GM13977 (cell line): ENCODE measurements around the gene SLC25A26.

ENCODE experiments used
- DNase-seq: peaks from one replicate; pipeline ENCODE4 v3.0.0; 2012; ENCODE audit warnings: low spot score
- in situ Hi-C: fragments of 300-500 bp; cut with MboI; formaldehyde crosslinking; loops from one replicate; pipeline ENCODE4 v1.12.0; 2022; ENCODE audit warnings: low sequenced_read_pairs, low pct_unique_long_range_greater_than_20kb, mixed read lengths, inconsistent platforms; ENCODE audit not compliant: unreplicated experiment
- TF ChIP-seq, protein P1 (sequence below): IDR thresholded peaks from 2 replicates; pipeline ENCODE4 v1.5.1; 2012; ENCODE audit warnings: mild to moderate bottlenecking, control low read depth; ENCODE audit not compliant: insufficient read depth; ENCODE audit errors: extremely low read depth, missing control alignments

SLC25A26 gene

DNA sequence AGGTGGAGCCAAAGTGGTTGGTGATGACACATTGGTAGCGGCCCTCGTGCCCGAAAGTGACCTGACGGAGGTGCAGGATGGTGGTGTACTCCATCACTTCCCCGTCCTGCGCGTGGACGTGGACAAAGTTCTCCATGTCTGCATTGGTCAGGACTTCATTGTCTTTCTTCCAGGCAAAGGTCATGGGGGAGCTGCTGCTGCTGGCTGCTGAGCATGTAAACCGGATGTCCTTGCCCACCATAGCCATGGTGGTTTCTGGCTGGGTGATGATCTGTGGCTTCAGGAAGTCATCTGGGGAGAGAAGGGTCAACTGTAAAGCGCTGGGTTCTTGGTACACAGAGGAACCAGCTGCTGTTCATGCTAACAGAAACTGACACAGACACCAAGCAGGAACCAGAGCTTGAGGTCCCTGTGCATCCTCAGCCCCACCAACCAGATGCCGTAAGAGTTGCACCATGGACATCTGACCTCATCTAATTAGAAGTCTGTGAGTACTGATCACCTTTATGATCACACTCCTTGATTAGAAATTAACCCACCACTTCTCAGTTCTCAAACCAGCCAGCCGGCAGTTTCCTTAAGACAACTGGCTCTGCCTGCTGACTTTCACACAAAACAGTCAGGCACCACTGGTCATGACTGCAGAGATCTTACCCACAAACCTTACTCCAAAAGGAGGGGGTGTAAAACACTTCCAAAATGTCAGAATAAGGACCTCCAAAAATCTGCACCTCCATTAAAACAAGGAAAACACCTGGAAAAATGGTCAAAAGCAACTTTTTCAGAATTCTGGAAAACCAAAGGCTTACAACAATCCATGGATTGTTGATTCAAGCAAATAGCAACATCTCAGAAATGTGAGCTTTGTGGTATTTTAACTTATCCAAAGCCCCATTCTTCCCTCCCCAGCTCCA, 165.5 kb downstream of the SLC25A26 start:
- TF ChIP-seq, protein P1, sequence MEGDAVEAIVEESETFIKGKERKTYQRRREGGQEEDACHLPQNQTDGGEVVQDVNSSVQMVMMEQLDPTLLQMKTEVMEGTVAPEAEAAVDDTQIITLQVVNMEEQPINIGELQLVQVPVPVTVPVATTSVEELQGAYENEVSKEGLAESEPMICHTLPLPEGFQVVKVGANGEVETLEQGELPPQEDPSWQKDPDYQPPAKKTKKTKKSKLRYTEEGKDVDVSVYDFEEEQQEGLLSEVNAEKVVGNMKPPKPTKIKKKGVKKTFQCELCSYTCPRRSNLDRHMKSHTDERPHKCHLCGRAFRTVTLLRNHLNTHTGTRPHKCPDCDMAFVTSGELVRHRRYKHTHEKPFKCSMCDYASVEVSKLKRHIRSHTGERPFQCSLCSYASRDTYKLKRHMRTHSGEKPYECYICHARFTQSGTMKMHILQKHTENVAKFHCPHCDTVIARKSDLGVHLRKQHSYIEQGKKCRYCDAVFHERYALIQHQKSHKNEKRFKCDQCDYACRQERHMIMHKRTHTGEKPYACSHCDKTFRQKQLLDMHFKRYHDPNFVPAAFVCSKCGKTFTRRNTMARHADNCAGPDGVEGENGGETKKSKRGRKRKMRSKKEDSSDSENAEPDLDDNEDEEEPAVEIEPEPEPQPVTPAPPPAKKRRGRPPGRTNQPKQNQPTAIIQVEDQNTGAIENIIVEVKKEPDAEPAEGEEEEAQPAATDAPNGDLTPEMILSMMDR = no peak
- in situ Hi-C loops = loop anchor here (25.0 kb wide), 1 partner anchor 99 kb away; no protein-coding TSS in a partner anchor
- peak; percentile 77 for DNase-seq

DNA sequence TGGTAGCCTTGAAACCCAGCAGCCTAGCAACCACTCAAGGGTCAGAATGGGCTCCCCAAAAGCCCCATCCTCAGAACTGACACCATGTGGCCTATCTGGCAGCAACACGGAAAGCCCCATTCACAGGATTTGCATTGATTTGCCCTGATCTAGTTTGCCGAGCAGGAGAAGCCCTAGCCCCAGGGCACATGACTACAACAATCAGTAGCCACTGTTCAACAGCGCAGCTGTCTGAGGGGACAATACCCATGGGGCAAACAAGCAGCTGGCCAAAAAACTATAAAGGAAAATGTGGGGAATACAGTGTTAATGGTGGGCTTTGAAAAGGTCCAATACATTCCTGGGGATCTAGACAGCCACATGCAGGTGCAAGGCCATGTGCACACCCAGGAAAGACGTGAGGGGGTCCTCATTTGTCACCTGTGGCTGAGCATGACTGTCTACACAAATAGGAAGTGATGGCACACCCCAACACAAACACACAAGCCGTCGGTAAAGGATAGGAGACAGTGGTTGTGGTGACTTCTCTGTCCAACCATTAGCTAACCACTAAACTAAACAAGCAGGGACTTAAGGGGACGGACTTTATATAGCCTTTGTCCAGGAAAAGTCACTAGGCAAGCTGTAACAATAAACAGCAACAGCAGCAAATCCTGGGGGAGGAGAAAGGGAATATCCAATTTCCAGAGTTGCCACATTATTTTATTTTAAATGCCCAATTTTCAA, 166.3 kb downstream of the SLC25A26 start:
- in situ Hi-C loops = loop anchor here (25.0 kb wide), 1 partner anchor 100 kb away; no protein-coding TSS in a partner anchor
- TF ChIP-seq, protein P1 = no peak
- DNase-seq = peak; percentile 69

DNA sequence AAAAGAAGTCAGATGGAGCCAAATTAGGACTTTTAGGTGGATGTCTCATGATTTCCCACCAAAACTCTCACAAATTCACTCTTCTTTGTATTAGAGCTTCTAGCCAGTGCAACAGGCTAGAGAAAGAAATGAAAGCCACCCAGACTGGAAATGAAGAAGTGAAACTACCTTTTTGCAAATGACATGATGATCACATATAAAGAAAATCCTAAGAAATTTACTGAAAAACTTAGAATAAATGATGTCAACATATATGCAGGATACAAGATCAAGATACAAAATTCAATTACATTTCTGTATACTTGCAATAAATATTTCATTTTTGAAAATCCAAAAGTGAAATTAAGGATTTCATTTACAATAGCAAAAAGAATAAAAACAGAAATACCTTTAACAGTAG, 169.2 kb downstream of the SLC25A26 start:
- in situ Hi-C loops = loop anchor here (25.0 kb wide), 1 partner anchor 103 kb away; no protein-coding TSS in a partner anchor
- TF ChIP-seq, protein P1 = no peak
- no peak for DNase-seq

DNA sequence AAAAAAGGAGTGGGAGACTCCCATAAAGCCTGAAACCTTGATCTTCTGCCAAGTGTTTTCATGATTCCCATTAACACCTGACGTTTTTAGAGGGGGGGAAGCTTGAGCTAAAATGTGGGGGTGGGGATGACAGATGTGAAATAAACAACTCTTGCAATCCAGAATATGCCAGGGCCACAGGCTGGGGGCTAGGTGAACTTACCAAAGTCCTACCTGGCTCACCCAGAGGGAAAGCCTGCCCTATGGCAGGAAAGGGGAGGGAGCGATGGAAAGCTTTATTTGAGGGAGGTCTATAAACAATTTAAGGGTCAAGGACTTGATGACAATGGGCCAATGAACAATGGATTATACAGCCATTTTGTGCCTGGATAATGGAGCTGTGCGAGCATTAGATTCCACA, 171.7 kb downstream of the SLC25A26 start:
- no peak for DNase-seq
- in situ Hi-C loops = loop anchor here (25.0 kb wide), 1 partner anchor 105 kb away; no protein-coding TSS in a partner anchor
- TF ChIP-seq, protein P1 = no peak

DNA sequence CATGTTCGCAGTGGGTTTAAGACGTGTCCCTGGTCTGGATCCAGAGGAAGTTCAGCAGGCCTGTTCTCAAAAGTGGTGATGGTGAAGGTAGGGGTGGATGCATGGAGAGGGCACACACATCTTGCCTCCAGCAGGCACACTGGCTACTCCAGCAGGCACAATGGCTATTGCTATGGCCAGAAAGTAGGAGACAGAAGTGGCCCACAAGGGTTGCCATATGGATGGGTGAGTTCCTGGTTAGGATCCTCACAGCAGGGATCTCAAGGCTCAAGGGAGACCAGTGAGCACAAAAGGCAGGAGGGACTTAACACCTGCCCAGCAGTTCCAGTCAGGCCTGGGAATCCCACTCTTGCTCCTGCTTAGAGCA, 172.1 kb downstream of the SLC25A26 start:
- TF ChIP-seq, protein P1 = no peak
- DNase-seq = no peak
- in situ Hi-C loops = loop anchor here (25.0 kb wide), 1 partner anchor 106 kb away; no protein-coding TSS in a partner anchor

- DNase-seq = no peak
- in situ Hi-C loops = loop anchor here (25.0 kb wide), 1 partner anchor 106 kb away; no protein-coding TSS in a partner anchor
- TF ChIP-seq, protein P1 = no peak
These were observed 172.7 kb downstream of the SLC25A26 start for GRCh38 chr3:66393333-66394005.
